Progenitor cell of endocrine pancreas (in vitro differentiated cells): Measurements from ENCODE around the gene PTGES. TPM values are rescaled to one million over a fixed set of nuclear protein-coding genes. Genes with fewer than 3 reads are reported as not detected.
"Not testable (repeated sequence)": the region's sequence is repeated elsewhere in the genome, so short reads cannot be mapped to it uniquely, and the experiment has no call there.

Source experiments
- DNase-seq: peaks from one replicate; pipeline ENCODE4 v3.0.0; 2021; ENCODE audit warnings: low spot score; ENCODE audit not compliant: unreplicated experiment
- H3K27ac Mint-ChIP-seq: 2 replicates; pipeline ENCODE4 v1.8.0; 2021; ENCODE audit warnings: mild to moderate bottlenecking, moderate library complexity, mixed read lengths
- H3K27me3 Mint-ChIP-seq: 2 replicates; pipeline ENCODE4 v1.8.0; 2021; ENCODE audit warnings: mixed read lengths
- H3K36me3 Mint-ChIP-seq: 2 replicates; pipeline ENCODE4 v1.8.0; 2022; ENCODE audit warnings: mixed read lengths; ENCODE audit not compliant: insufficient read depth
- H3K4me1 Mint-ChIP-seq: 2 replicates; pipeline ENCODE4 v1.8.0; 2021; ENCODE audit warnings: low read depth, mixed read lengths
- H3K4me3 Mint-ChIP-seq: 2 replicates; pipeline ENCODE4 v1.8.0; 2021; ENCODE audit warnings: low read depth, mild to moderate bottlenecking, moderate library complexity, mixed read lengths
- H3K9me3 Mint-ChIP-seq: 2 replicates; pipeline ENCODE4 v1.8.0; 2021; ENCODE audit warnings: low read depth, mixed read lengths
- CTCF ChIP-seq: fragments of 200-600 bp; sonication (generic); IDR thresholded peaks from one replicate; pipeline ENCODE4 v1.5.0; 2021; ENCODE audit warnings: antibody characterized with exemption, mild to moderate bottlenecking; ENCODE audit not compliant: unreplicated experiment
- long read RNA-seq: library from polyadenylated mRNA; unstranded; transcript quantifications from one replicate; pipeline ENCODE4 v2.0.0, GENCODE V29; 2020
- total RNA-seq: library from RNA; stranded (reverse); gene quantifications from 2 replicates; pipeline ENCODE4 v1.2.1, GENCODE V29; 2021

The PTGES gene, protein sequence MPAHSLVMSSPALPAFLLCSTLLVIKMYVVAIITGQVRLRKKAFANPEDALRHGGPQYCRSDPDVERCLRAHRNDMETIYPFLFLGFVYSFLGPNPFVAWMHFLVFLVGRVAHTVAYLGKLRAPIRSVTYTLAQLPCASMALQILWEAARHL
- 0.19 TPM in 1 of 2 replicates, not detected in the other for total RNA-seq
- long read RNA-seq = 0 reads

GRCh38 chr9:129752900-129753729 is at the start of gene PTGES:
Gene PTGES (minus strand): TSS chr9:129753042. CDS start chr9:129753012, 30 bp downstream.
- Mint-ChIP-seq H3K27ac (no peak within 1 kb of the TSS), H3K9me3 (no peaks in the 10 kb centered on the region), H3K27me3 (peaks cover 37% of the 10 kb centered on the region), H3K4me1 (peaks cover 2% of the 10 kb centered on the region), H3K36me3 (no peaks in the 10 kb centered on the region), H3K4me3 (no peak within 1 kb of the TSS)
- DNase-seq = no peak
- no peak for TF ChIP-seq CTCF

DNA sequence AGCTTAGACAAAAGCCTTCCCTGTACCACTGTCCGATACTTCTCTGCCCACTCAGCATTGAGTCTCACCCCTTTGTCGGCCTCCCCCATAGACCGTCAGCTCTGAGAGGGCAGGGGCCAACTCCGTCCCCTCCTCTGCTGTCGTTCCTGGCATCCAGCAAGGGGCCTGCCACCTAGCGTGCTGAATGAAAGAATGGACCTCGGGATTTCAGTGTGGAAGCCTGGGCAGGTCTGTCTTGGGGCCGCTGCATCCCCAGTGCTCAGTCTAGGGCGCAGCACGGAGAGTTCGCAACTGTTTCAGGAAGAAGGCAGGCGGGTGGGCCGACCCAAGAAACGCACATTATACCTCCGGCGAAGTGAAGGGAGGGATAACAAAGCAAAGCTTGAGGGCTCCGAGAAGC is 48.7 kb upstream of the PTGES start:
- Mint-ChIP-seq H3K4me3 (no peak overlapping the region), H3K4me1 (peaks cover 8% of the 10 kb centered on the region)

GRCh38 chr9:129798973-129799372 is 46.1 kb upstream of the PTGES start:
- peaks cover 17% of the 10 kb centered on the region for H3K27me3 Mint-ChIP-seq
- no peak for TF ChIP-seq CTCF
- DNase-seq = no peak
- H3K27ac Mint-ChIP-seq = no peak overlapping the region
- H3K36me3 Mint-ChIP-seq = peaks cover 1% of the 10 kb centered on the region
- H3K9me3 Mint-ChIP-seq = no peaks in the 10 kb centered on the region
- peaks cover 4% of the 10 kb centered on the region for H3K4me1 Mint-ChIP-seq
- no peak overlapping the region for H3K4me3 Mint-ChIP-seq

More for the DNA sequence above, 48.7 kb upstream of the PTGES start:
- no peaks in the 10 kb centered on the region for H3K27me3 Mint-ChIP-seq
- no peak overlapping the region for H3K27ac Mint-ChIP-seq
- no peak for TF ChIP-seq CTCF
- peaks cover 7% of the 10 kb centered on the region for H3K36me3 Mint-ChIP-seq
- H3K9me3 Mint-ChIP-seq = no peaks in the 10 kb centered on the region
- no peak for DNase-seq

- not testable (repeated sequence) for H3K27ac Mint-ChIP-seq, H3K4me1 Mint-ChIP-seq, DNase-seq, H3K9me3 Mint-ChIP-seq, H3K4me3 Mint-ChIP-seq, H3K36me3 Mint-ChIP-seq
- peaks cover 26% of the 10 kb centered on the region for H3K27me3 Mint-ChIP-seq
These were observed 43.2 kb upstream of the PTGES start for GRCh38 chr9:129796029-129796428.

GRCh38 chr9:129794549-129794948 is 41.7 kb upstream of the PTGES start:
- Mint-ChIP-seq H3K4me1 (no peaks in the 10 kb centered on the region), H3K9me3 (no peaks in the 10 kb centered on the region), H3K36me3 (no peaks in the 10 kb centered on the region), H3K27ac (no peak overlapping the region), H3K4me3 (no peak overlapping the region), H3K27me3 (peaks cover 26% of the 10 kb centered on the region)
- no peak for TF ChIP-seq CTCF
- no peak for DNase-seq
